ENCODE results near the gene GNAI3.

DNA sequence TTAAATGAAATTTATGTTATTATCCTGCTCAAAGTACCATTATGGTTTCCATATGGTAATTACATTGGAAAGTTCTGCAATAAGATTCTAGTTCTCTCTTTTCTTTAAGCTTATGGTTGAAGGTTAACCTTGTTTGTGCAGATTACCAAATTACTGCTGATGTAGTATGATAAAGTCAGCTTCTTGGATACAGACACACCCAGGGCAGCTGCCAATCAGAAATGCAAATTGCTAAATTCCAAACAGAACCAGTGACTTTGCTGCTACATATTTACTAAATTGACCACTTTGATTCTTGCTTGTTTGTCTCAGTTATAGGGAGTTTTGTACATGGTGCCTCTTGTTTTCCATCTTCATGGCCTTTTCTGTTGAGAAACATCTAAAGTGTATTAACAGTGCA is 44.5 kb downstream of the GNAI3 start:
- TF ChIP-seq POLR2A (IDR thresholded peaks at IDR 0.05) (no peak), CTCF (IDR thresholded peaks at IDR 0.05) (no peak)

Measured in thyroid gland (tissue), 4 donors.